Suprapubic skin (tissue), 4 donors: Measurements from ENCODE around the gene AHNAK2. TPM values are rescaled to one million over a fixed set of nuclear protein-coding genes. Genes with fewer than 3 reads are reported as not detected.
"Not testable (repeated sequence)": the region's sequence is repeated elsewhere in the genome, so short reads cannot be mapped to it uniquely, and the experiment has no call there.

Experiments used
- DNase-seq, 2 donors: peaks; one replicate each; pipeline ENCODE4 v3.0.0-alpha.2; 2019; ENCODE audit warnings: low spot score in 2 of 2
- H3K27ac ChIP-seq: fragments of 200-600 bp; sonication (generic); one replicate; pipeline ENCODE4 v1.5.1; 2019
- H3K27me3 ChIP-seq: fragments of 200-600 bp; sonication (generic); one replicate; pipeline ENCODE4 v1.5.1; 2019
- H3K36me3 ChIP-seq: fragments of 200-600 bp; sonication (generic); one replicate; pipeline ENCODE4 v1.5.1; 2019
- H3K4me1 ChIP-seq: fragments of 200-600 bp; sonication (generic); one replicate; pipeline ENCODE4 v1.5.1; 2019
- H3K4me3 ChIP-seq: fragments of 200-600 bp; sonication (generic); one replicate; pipeline ENCODE4 v1.5.1; 2019; ENCODE audit warnings: mild to moderate bottlenecking
- H3K9me3 ChIP-seq: fragments of 200-600 bp; sonication (generic); one replicate; pipeline ENCODE4 v1.5.1; 2019
- EP300 ChIP-seq: sonication (generic); formaldehyde crosslinking; IDR thresholded peaks from one replicate; pipeline ENCODE4 v1.6.1; 2017; ENCODE audit warnings: antibody characterized with exemption
- POLR2A ChIP-seq, 2 donors: fragments of 450-650 bp; IDR thresholded peaks; one replicate each; pipeline ENCODE4 v1.6.1; 2017; ENCODE audit warnings: antibody characterized with exemption in 2 of 2, mild to moderate bottlenecking in 2 of 2, moderate library complexity in 2 of 2
- POLR2AphosphoS5 ChIP-seq, 3 donors: sonication (generic); formaldehyde crosslinking; IDR thresholded peaks; one replicate each; pipeline ENCODE4 v1.6.1; 2017; ENCODE audit warnings: antibody characterized with exemption in 3 of 3
- WGBS: methylation state at CpG from one replicate; pipeline ENCODE4 v1.1.5; 2018; 5-methylcytosine and 5-hydroxymethylcytosine counted together
- total RNA-seq, 4 donors: library from RNA; depleted of rRNA; stranded (reverse); fragments of >200 nt; gene quantifications; one replicate each; pipeline ENCODE4 v1.1.0, GENCODE V29; 2016
- TF ChIP-seq, protein P1 (sequence below), 2 donors: fragments of 200-600 bp in 1 of 2; fragments of 450-650 bp in 1 of 2; sonication (generic) in 1 of 2; IDR thresholded peaks; one replicate each; pipeline ENCODE4 v1.5.1; 2016 to 2019; ENCODE audit warnings: antibody characterized with exemption in 2 of 2, mild to moderate bottlenecking in 1 of 2, moderate library complexity in 1 of 2

AHNAK2 gene
- total RNA-seq, 4 donors from 2014 or later: 829 to 975 (median 858) TPM

DNA sequence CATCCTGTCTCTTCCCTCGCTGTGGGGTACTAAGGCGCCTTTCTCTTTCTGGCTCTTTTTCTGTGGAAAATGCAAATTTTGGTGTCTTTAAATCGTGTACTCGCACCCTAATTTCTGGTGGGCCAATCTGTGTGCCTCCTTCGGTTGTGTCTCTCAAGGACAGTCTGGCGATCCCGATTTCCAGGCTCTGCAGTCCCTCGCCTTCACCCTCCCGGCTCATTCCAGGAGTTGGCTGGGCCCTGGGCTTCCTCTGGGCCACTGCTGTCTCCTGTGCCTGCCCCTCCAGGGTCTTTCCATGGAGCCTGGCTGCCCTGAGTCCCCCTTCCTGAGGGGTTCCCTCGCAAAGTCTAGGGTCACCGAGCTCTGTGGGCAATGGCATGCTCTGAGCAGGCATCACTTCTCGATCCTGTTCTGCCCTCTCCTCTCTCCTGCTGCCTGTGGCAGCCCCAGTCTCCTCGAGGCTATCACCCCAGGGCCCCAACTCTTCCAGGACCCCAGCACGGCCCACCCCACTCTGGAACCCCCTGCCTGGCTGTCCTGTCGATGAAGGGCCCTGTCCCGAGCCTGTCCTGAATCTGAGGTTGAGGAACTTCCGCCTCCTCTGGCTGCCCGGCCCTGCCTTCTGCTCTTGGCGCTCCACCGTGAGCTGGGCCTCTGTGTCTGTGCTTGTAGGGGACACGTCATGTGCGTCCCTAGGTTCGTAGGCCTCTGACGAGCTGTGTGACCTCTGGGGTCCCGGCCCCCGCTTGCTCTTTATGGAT, 24.1 kb downstream of the AHNAK2 start:
- no peaks in the 10 kb centered on the region for H3K9me3 ChIP-seq
- 88% methylated on average over 26 of the region's 26 CpGs for WGBS
- DNase-seq: no peak
- TF ChIP-seq, protein P1, sequence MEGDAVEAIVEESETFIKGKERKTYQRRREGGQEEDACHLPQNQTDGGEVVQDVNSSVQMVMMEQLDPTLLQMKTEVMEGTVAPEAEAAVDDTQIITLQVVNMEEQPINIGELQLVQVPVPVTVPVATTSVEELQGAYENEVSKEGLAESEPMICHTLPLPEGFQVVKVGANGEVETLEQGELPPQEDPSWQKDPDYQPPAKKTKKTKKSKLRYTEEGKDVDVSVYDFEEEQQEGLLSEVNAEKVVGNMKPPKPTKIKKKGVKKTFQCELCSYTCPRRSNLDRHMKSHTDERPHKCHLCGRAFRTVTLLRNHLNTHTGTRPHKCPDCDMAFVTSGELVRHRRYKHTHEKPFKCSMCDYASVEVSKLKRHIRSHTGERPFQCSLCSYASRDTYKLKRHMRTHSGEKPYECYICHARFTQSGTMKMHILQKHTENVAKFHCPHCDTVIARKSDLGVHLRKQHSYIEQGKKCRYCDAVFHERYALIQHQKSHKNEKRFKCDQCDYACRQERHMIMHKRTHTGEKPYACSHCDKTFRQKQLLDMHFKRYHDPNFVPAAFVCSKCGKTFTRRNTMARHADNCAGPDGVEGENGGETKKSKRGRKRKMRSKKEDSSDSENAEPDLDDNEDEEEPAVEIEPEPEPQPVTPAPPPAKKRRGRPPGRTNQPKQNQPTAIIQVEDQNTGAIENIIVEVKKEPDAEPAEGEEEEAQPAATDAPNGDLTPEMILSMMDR (IDR thresholded peaks at IDR 0.05): no peak
- TF ChIP-seq POLR2A (IDR thresholded peaks at IDR 0.05): no peak
- no peak for TF ChIP-seq POLR2AphosphoS5 (IDR thresholded peaks at IDR 0.05)
- H3K4me3 ChIP-seq: no peak overlapping the region
- H3K27me3 ChIP-seq: no peaks in the 10 kb centered on the region
- peaks cover 87% of the 10 kb centered on the region for H3K36me3 ChIP-seq
- H3K27ac ChIP-seq: no peak overlapping the region
- peaks cover 4% of the 10 kb centered on the region for H3K4me1 ChIP-seq

DNA sequence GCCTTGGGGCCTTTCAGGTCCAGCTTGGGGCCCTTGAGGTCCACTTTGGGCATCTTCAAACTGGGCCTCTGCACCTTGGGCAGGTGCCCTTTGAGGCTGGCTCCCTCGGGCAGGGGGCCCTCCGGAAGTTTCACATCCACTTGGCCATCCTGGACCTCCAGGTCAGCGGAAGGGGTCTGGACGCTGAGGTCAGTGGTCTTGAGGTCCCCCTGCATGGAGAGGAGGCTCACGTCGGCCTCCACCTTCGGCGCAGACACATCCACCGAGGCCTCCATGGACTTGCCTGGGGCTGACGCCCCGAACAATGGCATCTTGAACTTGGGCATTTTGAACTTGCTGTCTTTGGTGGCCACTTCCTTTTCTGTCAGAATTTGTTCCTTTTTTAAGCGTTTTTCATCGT, 25.1 kb downstream of the AHNAK2 start:
- 84% methylated on average over 7 of the region's 13 CpGs for WGBS
- DNase-seq: no peak
- TF ChIP-seq EP300 (no peak), POLR2AphosphoS5 (IDR thresholded peaks at IDR 0.05) (no peak), POLR2A (IDR thresholded peaks at IDR 0.05) (no peak)
- TF ChIP-seq, protein P1 (IDR thresholded peaks at IDR 0.05): no peak
- Histone ChIP-seq H3K4me3 (no peak overlapping the region), H3K27me3 (no peaks in the 10 kb centered on the region), H3K4me1 (peaks cover 2% of the 10 kb centered on the region), H3K27ac (no peak overlapping the region), H3K36me3 (peaks cover 97% of the 10 kb centered on the region), H3K9me3 (no peaks in the 10 kb centered on the region)

DNA sequence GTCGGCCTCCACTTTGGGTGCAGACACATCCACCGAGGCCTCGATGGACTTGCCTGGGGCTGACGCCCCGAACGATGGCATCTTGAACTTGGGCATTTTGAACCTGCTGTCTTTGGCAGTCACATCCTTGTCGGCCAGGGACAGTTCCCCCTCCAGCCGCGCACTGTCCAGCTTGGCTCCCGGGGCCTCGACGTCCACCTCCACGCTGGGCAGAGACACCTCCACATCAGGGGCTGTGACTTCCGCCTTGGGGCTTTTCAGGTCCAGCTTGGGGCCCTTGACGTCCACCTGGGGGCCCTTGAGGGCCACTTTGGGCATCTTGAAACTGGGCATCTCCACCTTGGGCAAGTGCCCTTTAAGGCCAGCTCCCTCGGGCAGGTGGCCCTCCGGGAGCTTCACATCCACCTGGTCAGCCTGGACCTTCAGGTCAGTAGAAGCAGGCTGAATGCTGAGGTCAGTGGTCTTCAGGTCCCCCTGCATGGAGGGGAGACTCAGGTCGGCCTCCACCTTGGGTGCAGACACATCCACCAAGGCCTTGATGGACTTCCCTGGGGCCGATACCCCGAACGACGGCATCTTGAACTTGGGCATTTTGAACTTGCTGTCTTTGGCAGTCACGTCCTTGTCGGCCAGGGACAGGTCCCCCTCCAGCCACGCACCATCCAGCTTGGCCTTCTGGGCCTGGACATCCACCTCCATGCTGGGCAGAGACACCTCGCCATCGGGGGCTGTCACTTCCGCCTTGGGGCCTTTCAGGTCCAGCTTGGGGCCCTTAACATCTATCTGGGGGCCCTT, 26.1 kb downstream of the AHNAK2 start:
- H3K27me3 ChIP-seq, DNase-seq, H3K4me3 ChIP-seq, H3K27ac ChIP-seq, H3K4me1 ChIP-seq, H3K9me3 ChIP-seq: not testable (repeated sequence)
- 84% methylated on average over 23 of the region's 28 CpGs for whole genome bisulfite sequencing
- peaks cover 100% of the 10 kb centered on the region for H3K36me3 ChIP-seq

DNA sequence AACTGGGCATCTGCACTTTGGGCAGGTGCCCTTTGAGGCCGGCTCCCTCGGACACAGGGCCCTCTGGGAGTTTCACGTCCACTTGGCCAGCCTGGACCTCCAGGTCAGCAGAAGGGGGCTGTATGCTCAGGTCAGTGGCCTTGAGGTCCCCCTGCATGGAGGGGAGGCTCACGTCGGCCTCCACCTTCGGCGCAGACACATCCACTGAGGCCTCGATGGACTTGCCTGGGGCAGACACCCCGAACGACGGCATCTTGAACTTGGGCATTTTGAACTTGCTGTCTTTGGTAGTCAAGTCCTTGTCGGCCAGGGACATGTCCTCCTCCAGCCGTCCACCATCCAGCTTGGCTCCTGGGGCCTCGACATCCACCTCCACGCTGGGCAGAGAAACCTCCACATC, 27.5 kb downstream of the AHNAK2 start:
- H3K9me3 ChIP-seq, DNase-seq, H3K4me1 ChIP-seq, H3K4me3 ChIP-seq, H3K27me3 ChIP-seq, H3K27ac ChIP-seq: not testable (repeated sequence)
- WGBS: 94% methylated on average over 5 of the region's 15 CpGs
- peaks cover 100% of the 10 kb centered on the region for H3K36me3 ChIP-seq

DNA sequence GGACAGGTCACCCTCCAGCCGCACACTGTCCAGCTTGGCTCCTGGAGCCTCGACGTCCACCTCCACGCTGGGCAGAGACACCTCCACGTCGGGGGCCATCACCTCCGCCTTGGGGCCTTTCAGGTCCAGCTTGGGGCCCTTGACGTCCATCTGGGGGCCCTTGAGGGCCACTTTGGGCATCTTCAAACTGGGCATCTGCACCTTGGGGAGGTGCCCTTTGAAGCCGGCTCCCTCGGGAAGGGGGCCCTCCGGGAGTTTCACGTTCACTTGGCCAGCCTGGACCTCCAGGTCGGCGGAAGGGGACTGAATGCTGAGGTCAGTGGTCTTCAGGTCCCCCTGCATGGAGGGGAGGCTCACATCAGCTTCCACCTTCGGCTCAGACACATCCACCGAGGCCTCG, 28.2 kb downstream of the AHNAK2 start:
- DNase-seq: no peak
- no peaks in the 10 kb centered on the region for H3K9me3 ChIP-seq
- H3K4me3 ChIP-seq: no peak overlapping the region
- TF ChIP-seq POLR2A (IDR thresholded peaks at IDR 0.05) (no peak), EP300 (no peak), POLR2AphosphoS5 (IDR thresholded peaks at IDR 0.05) (no peak)
- TF ChIP-seq, protein P1 (IDR thresholded peaks at IDR 0.05): no peak
- no peaks in the 10 kb centered on the region for H3K4me1 ChIP-seq
- H3K27ac ChIP-seq: no peak overlapping the region
- H3K36me3 ChIP-seq: peaks cover 100% of the 10 kb centered on the region
- WGBS: 96% methylated on average over 11 of the region's 17 CpGs
- H3K27me3 ChIP-seq: no peaks in the 10 kb centered on the region

DNA sequence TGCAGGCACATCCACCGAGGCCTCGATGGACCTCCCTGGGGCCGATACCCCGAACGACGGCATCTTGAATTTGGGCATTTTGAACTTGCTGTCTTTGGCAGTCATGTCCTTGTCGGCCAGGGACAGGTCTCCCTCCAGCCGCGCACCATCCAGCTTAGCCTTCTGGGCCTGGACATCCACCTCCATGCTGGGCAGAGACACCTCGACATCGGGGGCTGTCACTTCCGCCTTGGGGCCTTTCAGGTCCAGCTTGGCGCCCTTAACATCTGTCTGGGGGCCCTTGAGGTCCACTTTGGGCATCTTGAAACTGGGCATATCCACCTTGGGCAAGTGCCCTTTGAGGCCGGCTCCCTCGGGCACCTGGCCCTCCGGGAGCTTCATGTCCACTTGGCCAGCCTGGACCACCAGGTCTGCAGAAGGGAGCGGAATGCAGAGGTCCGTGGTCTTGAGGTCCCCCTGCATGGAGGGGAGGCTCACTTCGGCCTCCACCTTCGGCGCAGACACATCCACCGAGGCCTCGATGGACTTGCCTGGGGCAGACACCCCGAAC, 28.7 kb downstream of the AHNAK2 start:
- H3K4me1 ChIP-seq, H3K4me3 ChIP-seq, H3K27ac ChIP-seq, DNase-seq, H3K9me3 ChIP-seq, H3K27me3 ChIP-seq: not testable (repeated sequence)
- H3K36me3 ChIP-seq: peaks cover 100% of the 10 kb centered on the region
- 91% methylated on average over 23 of the region's 24 CpGs for WGBS
